Measurements from ENCODE around the gene DHFR. TPM values are rescaled to one million over a fixed set of nuclear protein-coding genes. Genes with fewer than 3 reads are reported as not detected.
"Not testable (repeated sequence)": the region's sequence is repeated elsewhere in the genome, so short reads cannot be mapped to it uniquely, and the experiment has no call there.

The DHFR gene
- total RNA-seq, 4 donors from 2014 or later: 0.89 to 3.6 (median 2.1) TPM

- intact Hi-C loops (cut with DNase I; ENCODE audit: low total_unique reads): no loop called here
- no peak for DNase-seq (ENCODE audit: low spot score in 2 of 2)
- WGBS, 2 donors: 83 to 90% methylated on average over 2 of the region's 2 CpGs
- TF ChIP-seq POLR2A (IDR thresholded peaks at IDR 0.05) (no peak), CTCF (IDR thresholded peaks at IDR 0.05) (no peak)
- no peak overlapping the region for H3K4me3 ChIP-seq (ENCODE audit: low read depth, poor library complexity, severe bottlenecking)
Measured at GRCh38 chr5:80592761-80593160, 62.0 kb downstream of the DHFR start.

GRCh38 chr5:80592105-80592504 is 62.7 kb downstream of the DHFR start:
- WGBS, 2 donors: 60 to 67% methylated on average over 1 of the region's 1 CpG
- DNase-seq (ENCODE audit: low spot score in 2 of 2): no peak
- no peak overlapping the region for H3K4me3 ChIP-seq (ENCODE audit: low read depth, poor library complexity, severe bottlenecking)
- intact Hi-C loops (cut with DNase I; ENCODE audit: low total_unique reads): no loop called here
- TF ChIP-seq POLR2A (IDR thresholded peaks at IDR 0.05): no peak
- TF ChIP-seq CTCF (IDR thresholded peaks at IDR 0.05): no peak

- intact Hi-C loops (cut with DNase I; ENCODE audit: low total_unique reads): no loop called here
- TF ChIP-seq CTCF (IDR thresholded peaks at IDR 0.05): no peak
- no peak for TF ChIP-seq POLR2A (IDR thresholded peaks at IDR 0.05)
- no peak for DNase-seq (ENCODE audit: low spot score in 2 of 2)
- H3K4me3 ChIP-seq (ENCODE audit: low read depth, poor library complexity, severe bottlenecking): no peak overlapping the region
- 93% methylated on average over 3 of the region's 3 CpGs for WGBS, 2 donors
Measured at GRCh38 chr5:80591352-80591751, 63.4 kb downstream of the DHFR start.

GRCh38 chr5:80590766-80591165 is 64.0 kb downstream of the DHFR start:
- intact Hi-C loops (cut with DNase I; ENCODE audit: low total_unique reads): no loop called here
- no peak for DNase-seq (ENCODE audit: low spot score in 2 of 2)
- H3K4me3 ChIP-seq (ENCODE audit: low read depth, poor library complexity, severe bottlenecking): no peak overlapping the region
- TF ChIP-seq CTCF (IDR thresholded peaks at IDR 0.05) (no peak), POLR2A (IDR thresholded peaks at IDR 0.05) (no peak)
- WGBS, 2 donors: 84 to 87% methylated on average over 5 of the region's 5 CpGs

- intact Hi-C loops (cut with DNase I; ENCODE audit: low total_unique reads): no loop called here
- 87 to 88% methylated on average over 8 of the region's 8 CpGs for WGBS, 2 donors
- no peak overlapping the region for H3K4me3 ChIP-seq (ENCODE audit: low read depth, poor library complexity, severe bottlenecking)
- DNase-seq (ENCODE audit: low spot score in 2 of 2): no peak
- no peak for TF ChIP-seq POLR2A (IDR thresholded peaks at IDR 0.05)
- no peak for TF ChIP-seq CTCF (IDR thresholded peaks at IDR 0.05)
Measured at GRCh38 chr5:80588858-80589540, 65.8 kb downstream of the DHFR start.

- DNase-seq (ENCODE audit: low spot score in 2 of 2): no peak
- intact Hi-C loops (cut with DNase I; ENCODE audit: low total_unique reads): no loop called here
- no peak overlapping the region for H3K4me3 ChIP-seq (ENCODE audit: low read depth, poor library complexity, severe bottlenecking)
- TF ChIP-seq POLR2A (IDR thresholded peaks at IDR 0.05) (no peak), CTCF (IDR thresholded peaks at IDR 0.05) (no peak)
- 89 to 91% methylated on average over 6 of the region's 6 CpGs for WGBS, 2 donors
Measured at GRCh38 chr5:80584770-80585169, 70.0 kb downstream of the DHFR start.

- intact Hi-C loops (cut with DNase I; ENCODE audit: low total_unique reads); H3K4me3 ChIP-seq (ENCODE audit: low read depth, poor library complexity, severe bottlenecking); DNase-seq (ENCODE audit: low spot score in 2 of 2): not testable (repeated sequence)
- 88 to 90% methylated on average over 3 of the region's 3 CpGs for WGBS, 2 donors
Measured at GRCh38 chr5:80580291-80580690, 74.5 kb downstream of the DHFR start.
